Mucosa of stomach (tissue), 1 donor: ENCODE data around the gene DSC1.

ENCODE experiments used
- H3K27me3 ChIP-seq: one replicate; pipeline ENCODE4 v1.7.0; 2013; ENCODE audit warnings: mild to moderate bottlenecking, low read length; ENCODE audit not compliant: control insufficient read depth, insufficient read depth
- H3K36me3 ChIP-seq: one replicate; pipeline ENCODE4 v1.7.0; 2013; ENCODE audit warnings: low read length; ENCODE audit not compliant: control insufficient read depth, insufficient read depth
- H3K4me1 ChIP-seq: one replicate; pipeline ENCODE4 v1.7.0; 2013; ENCODE audit warnings: mild to moderate bottlenecking, low read length; ENCODE audit not compliant: control insufficient read depth, insufficient read depth
- H3K4me3 ChIP-seq: one replicate; pipeline ENCODE4 v1.7.0; 2013; ENCODE audit warnings: low read length
- H3K9ac ChIP-seq: one replicate; pipeline ENCODE4 v1.7.0; 2013; ENCODE audit warnings: mild to moderate bottlenecking, low read length, moderate library complexity
- H3K9me3 ChIP-seq: one replicate; pipeline ENCODE4 v1.7.0; 2013; ENCODE audit warnings: mild to moderate bottlenecking, low read length, moderate library complexity; ENCODE audit not compliant: control insufficient read depth
- donor health status: Pancreatic carcinoma.

DSC1 gene

GRCh38 chr18:31162419-31162793, 250 bp downstream of the DSC1 start:
- no peaks in the 10 kb centered on the region for H3K27me3 ChIP-seq
- no peak overlapping the region for H3K4me3 ChIP-seq
- no peaks in the 10 kb centered on the region for H3K4me1 ChIP-seq
- H3K36me3 ChIP-seq = no peaks in the 10 kb centered on the region
- H3K9me3 ChIP-seq = no peaks in the 10 kb centered on the region
- no peak overlapping the region for H3K9ac ChIP-seq

DNA sequence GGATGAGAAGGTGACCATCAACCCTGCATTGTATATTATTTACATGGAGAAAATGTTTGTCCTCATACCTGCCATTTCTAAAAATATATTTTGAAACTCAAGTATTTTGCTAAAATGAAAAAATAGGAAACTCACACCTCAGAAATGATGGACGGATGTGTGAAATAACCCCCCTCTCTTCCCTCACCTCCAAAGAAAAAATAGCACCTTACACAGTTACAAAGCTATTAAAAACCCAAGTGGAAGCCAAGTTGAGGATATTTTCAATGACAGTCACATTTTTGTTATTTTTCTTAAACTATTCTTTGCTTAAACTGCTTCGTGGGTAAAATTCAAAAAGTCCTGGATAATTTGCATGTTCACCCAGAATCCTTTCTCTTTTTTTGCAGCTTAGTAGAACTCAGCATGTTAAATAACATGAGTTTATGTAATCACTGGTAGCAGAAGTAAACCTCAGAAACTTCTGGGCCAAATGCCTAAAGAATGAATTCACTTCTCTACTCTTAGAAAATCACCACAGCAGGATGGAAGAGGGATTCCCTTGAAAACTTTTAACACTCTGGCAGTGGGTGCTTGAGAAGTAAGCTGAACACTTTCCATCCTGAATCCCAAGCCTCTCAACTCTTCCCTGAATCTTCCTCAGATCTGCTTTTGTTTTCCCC, 768 bp downstream of the DSC1 start:
- Histone ChIP-seq H3K4me3 (no peak overlapping the region), H3K27me3 (no peaks in the 10 kb centered on the region), H3K36me3 (no peaks in the 10 kb centered on the region), H3K9me3 (no peaks in the 10 kb centered on the region), H3K9ac (no peak overlapping the region), H3K4me1 (no peaks in the 10 kb centered on the region)

DNA sequence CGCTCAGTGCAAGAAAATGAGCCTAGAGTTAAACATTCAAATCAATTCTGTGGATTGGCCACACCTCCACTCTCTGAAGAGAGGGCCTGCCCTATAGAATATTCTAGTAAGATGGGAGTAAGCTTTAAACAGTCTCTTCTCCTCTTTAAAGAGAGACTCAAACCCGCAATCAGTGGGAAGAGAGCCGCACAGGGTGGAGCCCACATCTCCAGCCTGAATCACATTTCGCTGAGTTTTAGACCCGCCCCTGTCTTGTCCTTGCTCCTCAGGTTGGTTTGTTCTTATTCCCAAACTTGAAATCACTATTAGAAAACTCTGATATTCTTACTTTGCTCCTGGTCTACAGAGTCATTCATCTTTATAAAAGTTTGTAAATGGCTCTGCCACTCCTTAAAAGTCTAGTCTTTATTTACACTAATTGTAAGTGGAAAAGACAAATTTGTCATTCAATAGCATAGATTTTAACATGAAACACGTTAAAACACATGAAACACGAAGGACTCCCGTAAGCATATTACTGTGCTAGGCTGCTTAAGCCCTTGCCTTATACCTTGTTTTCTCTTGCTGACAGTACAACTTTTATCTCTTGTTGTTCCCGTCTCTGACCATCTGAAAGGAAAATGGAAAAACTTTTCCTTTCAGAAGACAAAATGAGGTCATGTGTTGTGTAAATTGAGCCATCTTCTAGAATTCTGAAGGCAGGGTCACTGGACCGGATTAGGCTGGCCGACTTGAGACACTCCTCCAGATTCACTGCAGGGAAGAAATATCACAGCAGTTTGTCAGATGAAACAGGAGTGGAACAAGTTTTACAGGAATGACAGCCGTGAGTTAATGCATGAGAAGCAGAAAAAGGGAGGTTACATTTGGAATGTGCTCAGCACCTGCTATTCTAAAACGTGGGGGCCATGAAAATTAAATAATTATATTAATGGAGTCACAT, 5.6 kb downstream of the DSC1 start:
- no peak overlapping the region for H3K4me3 ChIP-seq

GRCh38 chr18:31155498-31155897, 7.2 kb downstream of the DSC1 start:
- H3K9me3 ChIP-seq = no peaks in the 10 kb centered on the region
- no peak overlapping the region for H3K4me3 ChIP-seq
- H3K4me1 ChIP-seq = no peaks in the 10 kb centered on the region
- H3K27me3 ChIP-seq = no peaks in the 10 kb centered on the region
- no peaks in the 10 kb centered on the region for H3K36me3 ChIP-seq
- H3K9ac ChIP-seq = no peak overlapping the region

More for the DNA sequence above, 5.6 kb downstream of the DSC1 start:
- Histone ChIP-seq H3K27me3 (no peaks in the 10 kb centered on the region), H3K4me1 (no peaks in the 10 kb centered on the region), H3K9ac (no peak overlapping the region), H3K9me3 (no peaks in the 10 kb centered on the region), H3K36me3 (no peaks in the 10 kb centered on the region)

DNA sequence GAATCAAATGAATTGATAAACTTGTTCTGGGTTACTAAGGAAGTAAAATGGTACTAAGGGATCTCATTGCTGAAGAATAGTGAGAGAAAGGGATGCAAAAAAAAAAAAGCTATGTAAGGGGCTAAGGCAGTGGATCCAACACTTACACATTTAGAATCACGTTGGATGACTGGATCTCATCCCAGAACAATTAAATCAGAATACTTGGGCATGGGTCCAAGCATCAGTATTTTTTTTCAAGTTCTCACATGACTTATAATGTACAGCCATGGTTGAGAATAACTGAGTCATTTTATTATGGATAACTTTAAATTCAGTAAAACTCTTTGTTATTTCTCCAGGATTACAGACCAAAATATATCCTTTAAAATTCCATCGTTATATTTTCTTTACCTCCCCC, 8.5 kb downstream of the DSC1 start:
- no peaks in the 10 kb centered on the region for H3K27me3 ChIP-seq
- no peaks in the 10 kb centered on the region for H3K9me3 ChIP-seq
- no peak overlapping the region for H3K4me3 ChIP-seq
- H3K36me3 ChIP-seq = no peaks in the 10 kb centered on the region
- H3K4me1 ChIP-seq = no peaks in the 10 kb centered on the region
- no peak overlapping the region for H3K9ac ChIP-seq

DNA sequence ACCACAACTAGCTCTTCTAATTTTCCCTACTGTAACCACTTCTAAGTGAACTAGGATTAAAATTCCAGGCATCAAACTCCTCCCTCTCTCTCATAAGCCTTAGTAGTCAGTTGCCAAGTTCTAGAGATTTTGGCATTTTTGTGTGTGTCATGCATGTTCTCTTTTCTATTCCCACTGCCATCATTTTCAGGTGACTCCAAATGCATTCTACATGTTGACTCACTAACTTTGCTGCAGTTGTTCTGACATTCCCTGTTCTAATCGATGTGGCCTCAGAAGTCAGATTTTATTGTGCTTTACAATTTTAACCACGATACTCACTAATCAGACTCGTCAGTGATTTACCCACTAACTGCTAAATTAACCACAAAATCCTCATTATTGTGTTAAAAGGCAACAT, 13.3 kb downstream of the DSC1 start:
- Histone ChIP-seq H3K4me1 (no peaks in the 10 kb centered on the region), H3K27me3 (no peaks in the 10 kb centered on the region), H3K36me3 (no peaks in the 10 kb centered on the region)

GRCh38 chr18:31148600-31148999, 14.1 kb downstream of the DSC1 start:
- no peaks in the 10 kb centered on the region for H3K27me3 ChIP-seq
- no peaks in the 10 kb centered on the region for H3K9me3 ChIP-seq
- no peak overlapping the region for H3K4me3 ChIP-seq
- no peak overlapping the region for H3K9ac ChIP-seq
- H3K36me3 ChIP-seq = no peaks in the 10 kb centered on the region
- no peaks in the 10 kb centered on the region for H3K4me1 ChIP-seq

More for the DNA sequence above, 13.3 kb downstream of the DSC1 start:
- no peak overlapping the region for H3K9ac ChIP-seq
- no peak overlapping the region for H3K4me3 ChIP-seq
- no peaks in the 10 kb centered on the region for H3K9me3 ChIP-seq

DNA sequence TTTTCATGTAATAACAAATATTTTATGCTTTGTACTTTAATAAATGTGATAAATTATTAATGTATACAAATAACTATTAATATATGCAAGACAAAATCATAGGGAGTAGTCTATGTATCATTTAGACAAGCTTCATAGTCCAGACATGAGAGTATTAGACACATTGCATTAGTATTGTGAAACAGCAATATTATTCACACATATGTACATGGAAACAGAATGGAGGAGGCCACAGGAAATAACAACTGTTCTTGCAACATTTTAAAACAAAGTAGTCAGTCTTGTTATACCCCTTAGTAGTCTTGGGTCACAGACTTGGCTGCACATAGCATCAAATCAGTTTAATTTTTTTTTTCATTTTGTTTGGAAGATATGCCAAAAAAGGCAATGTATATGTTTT, 15.8 kb downstream of the DSC1 start:
- H3K9me3 ChIP-seq = no peaks in the 10 kb centered on the region
- H3K4me3 ChIP-seq = no peak overlapping the region
- H3K9ac ChIP-seq = no peak overlapping the region
- H3K27me3 ChIP-seq = no peaks in the 10 kb centered on the region
- H3K4me1 ChIP-seq = no peaks in the 10 kb centered on the region
- H3K36me3 ChIP-seq = no peaks in the 10 kb centered on the region

- Histone ChIP-seq H3K4me3 (no peak overlapping the region), H3K36me3 (no peaks in the 10 kb centered on the region), H3K27me3 (no peaks in the 10 kb centered on the region), H3K9ac (no peak overlapping the region), H3K4me1 (no peaks in the 10 kb centered on the region), H3K9me3 (no peaks in the 10 kb centered on the region)
These were observed 19.6 kb downstream of the DSC1 start for GRCh38 chr18:31143025-31143424.

GRCh38 chr18:31138709-31139108, 23.9 kb downstream of the DSC1 start:
- no peak overlapping the region for H3K9ac ChIP-seq
- H3K36me3 ChIP-seq = no peaks in the 10 kb centered on the region
- no peaks in the 10 kb centered on the region for H3K4me1 ChIP-seq
- H3K4me3 ChIP-seq = no peak overlapping the region
- H3K9me3 ChIP-seq = no peaks in the 10 kb centered on the region
- H3K27me3 ChIP-seq = no peaks in the 10 kb centered on the region

- H3K27me3 ChIP-seq = no peaks in the 10 kb centered on the region
- no peaks in the 10 kb centered on the region for H3K4me1 ChIP-seq
- H3K9ac ChIP-seq = no peak overlapping the region
- H3K9me3 ChIP-seq = no peaks in the 10 kb centered on the region
- no peak overlapping the region for H3K4me3 ChIP-seq
- H3K36me3 ChIP-seq = no peaks in the 10 kb centered on the region
These were observed 27.6 kb downstream of the DSC1 start for GRCh38 chr18:31134988-31135529.

DNA sequence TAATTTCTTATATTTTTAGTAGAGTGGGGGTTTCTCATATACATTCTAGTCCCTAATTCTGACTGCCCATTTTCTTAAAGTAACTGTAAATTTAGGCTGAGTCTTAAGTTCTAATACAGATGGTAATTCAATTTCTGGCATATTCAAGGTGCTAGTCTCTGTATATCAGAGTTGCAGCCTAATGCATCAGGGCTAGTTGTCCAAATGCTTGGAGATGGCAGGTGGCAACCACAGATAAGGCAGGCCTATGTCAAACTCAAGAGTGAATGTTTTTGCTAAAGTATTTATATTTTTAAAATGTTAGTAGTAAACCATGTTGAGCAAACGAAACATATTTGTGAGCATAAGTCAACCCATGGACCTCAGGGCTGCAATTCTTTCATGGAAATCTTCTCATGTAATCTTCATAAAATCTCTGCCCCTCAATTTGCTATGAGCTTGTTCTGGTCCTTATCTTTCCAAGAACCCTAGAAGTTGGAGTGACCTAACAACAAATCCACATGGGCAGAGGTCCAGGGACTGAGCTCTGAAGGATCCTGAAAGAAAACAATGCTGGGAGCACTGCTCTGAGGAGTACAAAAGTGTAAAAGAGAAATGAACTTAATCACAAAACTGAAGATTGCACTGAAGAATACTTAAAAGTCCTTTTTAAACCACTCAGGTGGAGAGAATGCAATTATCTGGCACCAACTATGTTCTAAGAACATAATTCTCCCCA, 33.1 kb downstream of the DSC1 start:
- Histone ChIP-seq H3K4me3 (no peak overlapping the region), H3K36me3 (no peaks in the 10 kb centered on the region), H3K9me3 (no peaks in the 10 kb centered on the region), H3K4me1 (no peaks in the 10 kb centered on the region), H3K9ac (no peak overlapping the region), H3K27me3 (no peaks in the 10 kb centered on the region)
